ENCODE results near the gene EPC2.

DNA sequence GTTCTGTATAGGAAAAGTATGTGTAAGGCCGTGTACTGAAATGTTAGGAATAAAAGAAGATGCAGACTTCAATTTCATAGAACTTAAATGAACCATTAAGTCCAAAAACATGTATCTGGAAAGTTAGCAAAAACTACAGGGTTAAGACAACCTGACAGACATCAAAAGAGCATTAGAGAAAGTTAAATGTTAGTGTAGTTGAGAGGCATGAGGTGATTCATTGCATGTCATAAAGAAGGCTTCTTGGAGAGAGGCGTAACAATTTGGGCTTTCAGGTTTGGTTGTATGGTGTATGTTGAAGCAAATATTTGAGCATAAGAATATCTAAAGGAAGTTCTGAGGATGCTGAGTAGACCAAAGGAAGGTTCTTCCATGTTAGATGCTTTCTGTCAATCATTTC, 6.3 kb downstream of the EPC2 start:
- no peak for TF ChIP-seq TAF1 (IDR thresholded peaks at IDR 0.05; ENCODE audit: low read depth, low read length)
- no peak for TF ChIP-seq POLR2A (IDR thresholded peaks at IDR 0.05; ENCODE audit: low read depth, low read length)
- TF ChIP-seq POLR2AphosphoS5 (IDR thresholded peaks at IDR 0.05; ENCODE audit: low read depth, low read length): no peak
- no peak for TF ChIP-seq SPI1 (IDR thresholded peaks at IDR 0.05; ENCODE audit: low read depth, low read length)
- no peak for TF ChIP-seq PAX5 (IDR thresholded peaks at IDR 0.05; ENCODE audit: insufficient read depth, low read length, severe bottlenecking)
